Chondrocyte (in vitro differentiated cells): ENCODE results near the gene YTHDC1. TPM values are rescaled to one million over a fixed set of nuclear protein-coding genes. Genes with fewer than 3 reads are reported as not detected.
"Not testable (repeated sequence)": the region's sequence is repeated elsewhere in the genome, so short reads cannot be mapped to it uniquely, and the experiment has no call there.

ENCODE experiments used
- DNase-seq: peaks from one replicate; pipeline ENCODE4 v3.0.0; 2021; ENCODE audit warnings: mixed read lengths, low spot score
- H3K27ac Mint-ChIP-seq: one replicate; pipeline ENCODE4 v1.8.0; 2021; ENCODE audit warnings: mild to moderate bottlenecking, moderate library complexity, mixed read lengths; ENCODE audit not compliant: unreplicated experiment
- H3K27me3 Mint-ChIP-seq: 2 replicates; pipeline ENCODE4 v1.8.0; 2021; ENCODE audit warnings: low read depth, mixed read lengths
- H3K36me3 Mint-ChIP-seq: 2 replicates; pipeline ENCODE4 v1.8.0; 2021; ENCODE audit warnings: low read depth, mixed read lengths
- H3K4me1 Mint-ChIP-seq: 2 replicates; pipeline ENCODE4 v1.8.0; 2021; ENCODE audit warnings: low read depth, mild to moderate bottlenecking, mixed read lengths
- H3K4me3 Mint-ChIP-seq: one replicate; pipeline ENCODE4 v1.8.0; 2021; ENCODE audit warnings: mild to moderate bottlenecking, moderate library complexity, mixed read lengths; ENCODE audit not compliant: unreplicated experiment
- H3K9me3 Mint-ChIP-seq: 2 replicates; pipeline ENCODE4 v1.8.0; 2021; ENCODE audit warnings: low read depth, mixed read lengths
- total RNA-seq: library from RNA; stranded (reverse); gene quantifications from 3 replicates; pipeline ENCODE4 v1.2.1, GENCODE V29; 2021
- TF ChIP-seq, protein P1 (sequence below): fragments of 200-600 bp; sonication (generic); IDR thresholded peaks from 2 replicates; pipeline ENCODE4 v1.5.0; 2021; ENCODE audit warnings: antibody characterized with exemption, mild to moderate bottlenecking, moderate library complexity

YTHDC1 gene
- total RNA-seq, 1 donor from 2014 or later = 54.1 TPM

DNA sequence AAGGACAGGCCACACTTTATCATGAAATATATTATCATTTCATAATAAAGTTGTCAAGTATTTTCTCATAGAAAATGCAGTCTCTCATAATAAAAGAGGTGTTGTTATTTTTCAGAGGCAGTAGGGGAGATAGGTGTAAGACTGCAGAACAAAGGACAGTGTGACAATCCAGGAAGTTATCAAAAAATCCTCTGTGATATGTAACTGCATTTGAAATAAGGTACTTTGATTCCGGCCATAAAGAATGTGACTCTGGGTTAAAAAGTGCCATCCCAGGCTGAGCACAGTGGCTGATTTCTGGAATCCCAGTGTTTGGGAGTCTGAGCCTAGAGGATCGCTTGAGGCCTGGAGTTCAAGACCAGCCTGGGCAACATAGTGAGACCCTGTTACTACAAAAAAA lies 66.8 kb downstream of the YTHDC1 start:
- Mint-ChIP-seq H3K27me3 (peaks cover 6% of the 10 kb centered on the region), H3K36me3 (no peaks in the 10 kb centered on the region), H3K4me1 (no peaks in the 10 kb centered on the region), H3K4me3 (no peak overlapping the region), H3K27ac (no peak overlapping the region), H3K9me3 (no peaks in the 10 kb centered on the region)
- TF ChIP-seq, protein P1, sequence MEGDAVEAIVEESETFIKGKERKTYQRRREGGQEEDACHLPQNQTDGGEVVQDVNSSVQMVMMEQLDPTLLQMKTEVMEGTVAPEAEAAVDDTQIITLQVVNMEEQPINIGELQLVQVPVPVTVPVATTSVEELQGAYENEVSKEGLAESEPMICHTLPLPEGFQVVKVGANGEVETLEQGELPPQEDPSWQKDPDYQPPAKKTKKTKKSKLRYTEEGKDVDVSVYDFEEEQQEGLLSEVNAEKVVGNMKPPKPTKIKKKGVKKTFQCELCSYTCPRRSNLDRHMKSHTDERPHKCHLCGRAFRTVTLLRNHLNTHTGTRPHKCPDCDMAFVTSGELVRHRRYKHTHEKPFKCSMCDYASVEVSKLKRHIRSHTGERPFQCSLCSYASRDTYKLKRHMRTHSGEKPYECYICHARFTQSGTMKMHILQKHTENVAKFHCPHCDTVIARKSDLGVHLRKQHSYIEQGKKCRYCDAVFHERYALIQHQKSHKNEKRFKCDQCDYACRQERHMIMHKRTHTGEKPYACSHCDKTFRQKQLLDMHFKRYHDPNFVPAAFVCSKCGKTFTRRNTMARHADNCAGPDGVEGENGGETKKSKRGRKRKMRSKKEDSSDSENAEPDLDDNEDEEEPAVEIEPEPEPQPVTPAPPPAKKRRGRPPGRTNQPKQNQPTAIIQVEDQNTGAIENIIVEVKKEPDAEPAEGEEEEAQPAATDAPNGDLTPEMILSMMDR = no peak
- no peak for DNase-seq

DNA sequence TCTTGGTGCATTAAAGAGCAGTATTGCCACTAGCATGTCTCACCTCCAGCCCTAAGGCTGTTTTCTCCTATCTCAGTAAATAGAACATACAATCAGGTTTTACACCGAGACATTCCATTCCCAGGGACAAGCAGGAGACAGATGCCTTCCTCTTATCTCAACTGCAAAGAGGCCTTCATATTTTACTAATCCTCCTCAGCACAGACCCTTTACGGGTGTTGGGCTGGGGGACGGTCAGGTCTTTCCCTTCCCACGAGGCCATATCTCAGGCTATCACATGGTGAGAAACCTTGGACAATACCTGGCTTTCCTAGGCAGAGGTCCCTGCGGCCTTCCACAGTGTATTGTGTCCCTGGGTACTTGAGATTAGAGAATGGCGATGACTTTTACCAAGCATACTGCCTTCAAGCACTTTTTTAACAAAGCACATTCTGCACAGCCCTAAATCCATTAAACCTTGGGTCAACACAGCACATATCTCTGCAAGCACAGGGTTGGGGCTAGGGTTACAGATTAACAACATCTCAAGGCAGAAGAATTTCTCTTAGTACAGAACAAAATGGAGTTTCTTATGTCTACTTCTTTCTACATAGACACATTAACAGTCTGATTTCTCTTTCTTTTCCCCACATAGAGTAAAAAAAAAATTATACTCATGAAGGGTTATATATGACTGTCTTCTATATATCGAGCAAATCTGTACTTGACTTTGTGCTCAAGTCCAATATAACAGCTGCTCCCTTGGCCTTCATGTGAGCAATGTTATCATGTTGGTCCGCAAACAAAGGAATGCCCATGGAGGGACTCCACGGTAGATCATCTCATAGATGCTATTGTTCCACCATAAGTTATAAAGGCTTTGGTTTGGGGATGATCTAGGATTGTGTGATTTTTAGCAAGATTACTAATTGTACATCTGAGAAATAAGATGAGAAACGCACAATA lies 67.8 kb downstream of the YTHDC1 start:
- not testable (repeated sequence) for H3K9me3 Mint-ChIP-seq

DNA sequence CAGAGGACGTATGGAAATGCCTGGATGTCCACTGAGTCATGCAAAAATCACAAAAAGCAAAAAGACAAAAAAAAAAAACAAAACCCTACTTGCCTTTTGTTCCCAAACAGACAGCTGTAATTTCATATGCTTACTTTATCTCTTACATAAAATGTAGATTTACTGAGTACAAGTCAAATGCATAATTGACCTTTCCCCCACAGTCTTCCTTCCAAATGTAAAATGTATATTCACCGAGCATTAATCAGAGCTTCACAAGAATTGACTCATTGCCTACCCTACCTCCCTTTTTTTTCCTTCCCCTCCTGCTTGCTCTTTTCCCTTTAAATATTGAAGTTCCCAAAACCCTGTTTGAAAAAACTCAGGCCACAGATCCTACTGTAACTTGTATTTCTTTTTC lies 71.9 kb downstream of the YTHDC1 start:
- Mint-ChIP-seq H3K4me3 (no peak overlapping the region), H3K27me3 (no peaks in the 10 kb centered on the region), H3K4me1 (no peaks in the 10 kb centered on the region), H3K27ac (no peak overlapping the region), H3K9me3 (no peaks in the 10 kb centered on the region), H3K36me3 (no peaks in the 10 kb centered on the region)
- TF ChIP-seq, protein P1 = no peak
- no peak for DNase-seq

More for the DNA sequence above, 67.8 kb downstream of the YTHDC1 start:
- H3K27ac Mint-ChIP-seq, H3K4me1 Mint-ChIP-seq, H3K4me3 Mint-ChIP-seq, H3K36me3 Mint-ChIP-seq, H3K27me3 Mint-ChIP-seq, DNase-seq: not testable (repeated sequence)

DNA sequence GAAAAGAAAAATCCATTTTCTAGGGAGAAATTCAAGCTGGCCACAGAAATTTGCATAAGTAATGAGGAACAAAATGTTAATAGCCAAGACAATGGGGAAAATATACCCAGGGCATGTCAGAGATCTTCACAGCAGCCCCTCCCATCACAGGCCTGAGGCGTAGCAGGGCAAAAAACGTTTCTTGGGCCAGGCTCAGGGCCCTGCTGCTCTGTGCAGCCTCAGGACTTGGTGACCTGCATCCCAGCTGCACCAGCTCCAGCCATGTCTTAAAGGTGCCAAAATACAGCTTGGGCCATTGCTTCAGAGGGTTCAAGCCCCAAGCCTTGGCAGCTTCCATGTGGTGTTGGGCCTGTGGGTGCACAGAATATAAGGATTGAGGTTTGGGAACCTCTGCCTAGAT lies 72.3 kb downstream of the YTHDC1 start:
- TF ChIP-seq, protein P1 = no peak
- no peak overlapping the region for H3K27ac Mint-ChIP-seq
- H3K9me3 Mint-ChIP-seq = no peaks in the 10 kb centered on the region
- peaks cover 3% of the 10 kb centered on the region for H3K4me1 Mint-ChIP-seq
- no peaks in the 10 kb centered on the region for H3K27me3 Mint-ChIP-seq
- no peaks in the 10 kb centered on the region for H3K36me3 Mint-ChIP-seq
- no peak overlapping the region for H3K4me3 Mint-ChIP-seq
- no peak for DNase-seq

DNA sequence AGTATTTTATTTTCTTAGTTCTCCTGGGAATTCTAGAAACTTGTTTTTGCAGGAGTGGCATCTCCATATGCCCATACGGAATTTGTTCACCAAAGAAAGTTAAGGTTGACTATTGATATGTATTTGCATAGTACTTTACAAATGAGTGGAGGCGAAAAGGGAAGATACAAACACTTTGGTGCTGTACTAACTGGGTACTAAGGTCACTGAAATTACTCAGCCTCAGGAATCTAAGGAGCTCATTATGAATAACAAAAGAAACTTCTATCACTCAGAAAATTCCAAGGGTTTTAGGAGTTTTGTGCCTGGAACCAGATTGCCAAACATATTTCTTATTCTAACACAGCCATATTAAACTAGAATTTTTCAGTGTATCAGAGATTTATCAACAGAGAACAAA lies 77.0 kb downstream of the YTHDC1 start:
- no peak overlapping the region for H3K4me3 Mint-ChIP-seq
- DNase-seq = no peak
- H3K27me3 Mint-ChIP-seq = no peaks in the 10 kb centered on the region
- TF ChIP-seq, protein P1 = no peak
- H3K4me1 Mint-ChIP-seq = peaks cover 16% of the 10 kb centered on the region
- H3K27ac Mint-ChIP-seq = no peak overlapping the region
- H3K36me3 Mint-ChIP-seq = no peaks in the 10 kb centered on the region
- no peaks in the 10 kb centered on the region for H3K9me3 Mint-ChIP-seq
